Activated naive CD8-positive, alpha-beta T cell treated with anti-CD3 and anti-CD28 coated beads, Interleukin-2, amount 10 ng/mL, durations not matched to agents 7 days and 5 days (primary cell): Measurements from ENCODE around the gene ADAM10. TPM values are rescaled to one million over a fixed set of nuclear protein-coding genes. Genes with fewer than 3 reads are reported as not detected.
A peak's percentile ranks its signal among the peaks of the same experiment; 100 is the strongest.

ENCODE experiments used
- ATAC-seq: fragments of 150-1000 bp; cut with Tn5 transposase; one replicate; pipeline ENCODE4 v1.10.0; 2021; ENCODE audit warnings: low read depth, moderate library complexity
- POLR2A ChIA-PET: fragments of 350-600 bp; sonication (Branson Sonifier 250); formaldehyde crosslinking; loops from one replicate; lab custom pipeline; 2021; ENCODE audit warnings: antibody characterized with exemption; lab: Charles Lee
- DNase-seq: peaks from one replicate; pipeline ENCODE4 v3.0.0; 2021
- H3K27ac Mint-ChIP-seq: one replicate; pipeline ENCODE4 v1.8.0; 2022; ENCODE audit warnings: mild to moderate bottlenecking, mixed read lengths
- H3K27me3 Mint-ChIP-seq: one replicate; pipeline ENCODE4 v1.8.0; 2022; ENCODE audit warnings: mild to moderate bottlenecking, moderate library complexity, mixed read lengths
- H3K36me3 Mint-ChIP-seq: one replicate; pipeline ENCODE4 v1.8.0; 2021; ENCODE audit warnings: mild to moderate bottlenecking, mixed read lengths
- H3K4me1 Mint-ChIP-seq: one replicate; pipeline ENCODE4 v1.8.0; 2021; ENCODE audit warnings: mixed read lengths
- H3K4me3 Mint-ChIP-seq: one replicate; pipeline ENCODE4 v1.8.0; 2022; ENCODE audit warnings: mild to moderate bottlenecking, moderate library complexity, mixed read lengths
- H3K9me3 Mint-ChIP-seq: one replicate; pipeline ENCODE4 v1.8.0; 2021; ENCODE audit warnings: mixed read lengths
- total RNA-seq, 2 experiments: library from RNA; stranded (reverse); gene quantifications; one replicate each; pipeline ENCODE4 v1.2.3, GENCODE V29; 2021

ADAM10 gene
- total RNA-seq, 2 experiments from 2014 or later: 173 to 175 TPM

GRCh38 chr15:58701376-58701775 lies 48.1 kb downstream of the ADAM10 start:
- Mint-ChIP-seq H3K9me3 (peaks cover 33% of the 10 kb centered on the region), H3K4me3 (no peak overlapping the region), H3K36me3 (peaks cover 84% of the 10 kb centered on the region), H3K27ac (no peak overlapping the region), H3K27me3 (no peaks in the 10 kb centered on the region), H3K4me1 (peaks cover 46% of the 10 kb centered on the region)
- DNase-seq: no peak
- ATAC-seq: no peak
- POLR2A ChIA-PET: no interaction called here

DNA sequence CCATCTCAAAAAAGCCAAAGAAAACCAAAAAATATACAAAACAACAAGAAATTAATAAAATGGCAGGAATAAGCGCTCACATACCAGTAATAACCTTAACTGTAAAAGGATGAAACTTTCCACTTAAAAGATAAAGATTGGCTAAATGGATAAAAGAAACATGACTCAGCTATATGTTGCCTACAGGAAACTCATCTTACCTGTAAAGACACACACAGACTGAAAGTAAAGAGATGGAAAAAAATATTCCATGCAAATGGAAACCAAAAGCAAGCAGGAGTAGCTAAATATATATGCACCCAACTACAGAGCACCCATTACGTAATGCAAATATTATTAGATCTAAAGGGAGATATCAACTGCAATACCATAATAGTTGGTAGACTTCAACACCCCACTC lies 49.7 kb downstream of the ADAM10 start:
- Mint-ChIP-seq H3K27ac (peak overlapping the region; percentile 24), H3K4me3 (no peak overlapping the region), H3K4me1 (peaks cover 51% of the 10 kb centered on the region), H3K27me3 (no peaks in the 10 kb centered on the region), H3K36me3 (peaks cover 79% of the 10 kb centered on the region), H3K9me3 (peaks cover 33% of the 10 kb centered on the region)
- DNase-seq: no peak
- ATAC-seq: no peak
- POLR2A ChIA-PET: no interaction called here

DNA sequence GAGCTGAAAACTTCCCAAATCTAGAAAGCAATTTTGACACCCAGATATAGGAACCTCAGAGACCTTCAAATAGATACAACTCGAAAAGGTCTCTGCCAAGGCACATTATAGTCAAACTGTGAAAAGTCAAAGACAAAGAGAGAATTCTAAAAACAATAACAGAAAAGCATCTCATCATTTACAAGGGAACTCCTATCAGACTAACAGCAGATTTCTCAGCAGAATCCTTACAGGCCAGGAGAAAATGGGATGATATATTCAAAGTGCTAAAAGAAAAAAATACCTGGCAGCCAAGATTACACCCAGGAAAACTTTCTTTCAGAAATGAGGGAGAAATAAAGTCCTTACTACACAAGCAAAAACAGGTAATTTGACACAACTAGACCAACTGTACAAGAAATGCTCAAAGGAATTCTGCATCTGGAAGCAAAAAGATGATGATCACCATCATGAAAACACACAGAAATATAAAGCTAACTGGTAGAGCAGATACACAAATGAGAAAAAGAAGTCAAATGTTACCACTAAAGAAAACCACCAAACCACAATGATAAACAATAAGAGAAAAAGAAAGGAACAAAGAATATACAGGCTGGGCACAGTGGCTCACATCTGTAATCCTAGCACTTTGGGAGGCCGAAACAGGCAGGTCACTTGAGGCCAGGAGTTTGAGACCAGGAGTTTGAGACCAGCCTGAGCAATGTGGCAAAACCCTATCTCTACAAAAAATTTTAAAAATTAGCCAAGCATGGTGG lies 50.4 kb downstream of the ADAM10 start:
- H3K4me3 Mint-ChIP-seq: peak overlapping the region; percentile 54
- H3K4me1 Mint-ChIP-seq: peaks cover 52% of the 10 kb centered on the region
- no peak for DNase-seq
- peaks cover 31% of the 10 kb centered on the region for H3K9me3 Mint-ChIP-seq
- H3K36me3 Mint-ChIP-seq: peaks cover 74% of the 10 kb centered on the region
- no peaks in the 10 kb centered on the region for H3K27me3 Mint-ChIP-seq
- POLR2A ChIA-PET: interaction anchor here (0.6 kb wide), 1 partner anchor 75 kb away, joined by 3 read pairs; no protein-coding TSS in a partner anchor
- ATAC-seq: no peak
- peak overlapping the region; percentile 67 for H3K27ac Mint-ChIP-seq

- H3K4me3 Mint-ChIP-seq: no peak overlapping the region
- peaks cover 47% of the 10 kb centered on the region for H3K4me1 Mint-ChIP-seq
- POLR2A ChIA-PET: interaction anchor here (0.6 kb wide), 1 partner anchor 74 kb away, joined by 3 read pairs; the partner anchor contains the start of gene MINDY2
- no peak for ATAC-seq
- H3K36me3 Mint-ChIP-seq: peaks cover 70% of the 10 kb centered on the region
- H3K27ac Mint-ChIP-seq: no peak overlapping the region
- H3K9me3 Mint-ChIP-seq: peaks cover 21% of the 10 kb centered on the region
- no peaks in the 10 kb centered on the region for H3K27me3 Mint-ChIP-seq
- no peak for DNase-seq
These were observed 52.3 kb downstream of the ADAM10 start for GRCh38 chr15:58697220-58697619.

DNA sequence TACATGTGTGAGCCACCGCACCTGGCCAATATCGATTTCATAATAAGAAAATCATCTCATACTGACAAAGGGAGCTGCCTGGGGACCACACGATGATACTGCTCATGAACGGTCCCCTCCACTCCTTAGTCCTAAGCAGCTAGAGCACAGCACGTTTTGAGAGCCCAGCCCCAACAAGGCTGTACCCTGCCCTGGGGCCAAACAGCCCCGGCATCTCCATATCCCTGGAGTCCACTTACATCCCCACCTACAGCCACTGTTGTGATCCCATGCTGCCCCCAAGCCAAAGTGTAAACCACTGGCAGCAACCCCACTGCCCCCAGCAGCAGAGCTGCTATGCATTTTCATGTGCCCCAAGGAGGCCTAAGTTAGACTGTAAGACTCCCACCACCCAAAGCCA lies 52.8 kb downstream of the ADAM10 start:
- Mint-ChIP-seq H3K4me1 (peaks cover 44% of the 10 kb centered on the region), H3K4me3 (no peak overlapping the region)
- no peak for ATAC-seq

DNA sequence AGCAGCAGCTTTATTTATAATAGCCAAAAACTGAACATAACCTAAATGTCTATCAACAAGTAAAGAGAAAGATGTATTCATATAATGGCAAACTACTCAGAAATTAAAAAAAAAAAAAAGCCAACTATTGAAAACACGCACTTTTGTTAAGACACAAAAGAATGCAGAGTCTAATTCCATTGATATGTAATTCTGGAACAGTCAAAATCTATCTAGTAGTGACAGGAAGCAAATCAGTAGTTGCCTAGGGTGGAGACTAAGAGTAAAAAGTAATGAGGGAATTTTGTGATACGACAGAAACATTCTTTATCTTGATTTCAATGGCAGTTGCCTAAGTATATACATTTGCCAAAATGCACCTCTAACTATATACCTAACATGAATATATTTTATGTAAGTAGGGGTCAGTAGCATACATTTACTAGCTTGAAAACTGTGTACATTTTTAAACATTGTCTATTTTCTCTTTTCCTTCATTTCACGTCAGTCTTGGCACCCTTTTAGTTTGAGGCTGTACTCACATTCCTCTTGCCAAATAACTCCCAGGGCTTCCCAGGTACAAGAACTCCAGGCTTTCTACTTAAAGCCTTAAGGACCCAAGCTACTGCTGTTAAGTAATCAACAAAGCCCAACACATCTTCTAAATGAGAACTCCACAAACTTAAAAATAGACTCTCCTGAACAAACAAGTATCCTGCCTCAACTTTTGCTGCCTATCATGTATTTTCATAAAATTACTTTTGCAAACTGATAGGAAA lies 54.7 kb downstream of the ADAM10 start:
- Mint-ChIP-seq H3K9me3 (peaks cover 9% of the 10 kb centered on the region), H3K36me3 (peaks cover 53% of the 10 kb centered on the region), H3K27me3 (no peaks in the 10 kb centered on the region), H3K4me3 (no peak overlapping the region), H3K27ac (no peak overlapping the region), H3K4me1 (peaks cover 48% of the 10 kb centered on the region)
- ATAC-seq (no peak), DNase-seq (no peak)
- POLR2A ChIA-PET: no interaction called here

More for the DNA sequence above, 52.8 kb downstream of the ADAM10 start:
- DNase-seq: no peak
- Mint-ChIP-seq H3K36me3 (peaks cover 66% of the 10 kb centered on the region), H3K27me3 (no peaks in the 10 kb centered on the region), H3K27ac (no peak overlapping the region), H3K9me3 (peaks cover 19% of the 10 kb centered on the region)
- POLR2A ChIA-PET: interaction anchor here (0.6 kb wide), 1 partner anchor 74 kb away, joined by 3 read pairs; the partner anchor contains the start of gene MINDY2

- Mint-ChIP-seq H3K4me3 (no peak overlapping the region), H3K9me3 (no peaks in the 10 kb centered on the region), H3K27ac (no peak overlapping the region), H3K27me3 (no peaks in the 10 kb centered on the region), H3K36me3 (peaks cover 30% of the 10 kb centered on the region), H3K4me1 (peaks cover 30% of the 10 kb centered on the region)
- POLR2A ChIA-PET: no interaction called here
- ATAC-seq: no peak
- no peak for DNase-seq
These were observed 58.8 kb downstream of the ADAM10 start for GRCh38 chr15:58690703-58691102.

- no peak for ATAC-seq
- H3K27me3 Mint-ChIP-seq: no peaks in the 10 kb centered on the region
- no peak overlapping the region for H3K27ac Mint-ChIP-seq
- H3K4me3 Mint-ChIP-seq: no peak overlapping the region
- DNase-seq: no peak
- POLR2A ChIA-PET: no interaction called here
- no peaks in the 10 kb centered on the region for H3K9me3 Mint-ChIP-seq
- H3K36me3 Mint-ChIP-seq: peaks cover 31% of the 10 kb centered on the region
- peaks cover 23% of the 10 kb centered on the region for H3K4me1 Mint-ChIP-seq
These were observed 59.9 kb downstream of the ADAM10 start for GRCh38 chr15:58689646-58690045.

GRCh38 chr15:58686286-58686685 lies 63.2 kb downstream of the ADAM10 start:
- peaks cover 24% of the 10 kb centered on the region for H3K4me1 Mint-ChIP-seq
- H3K36me3 Mint-ChIP-seq: peaks cover 29% of the 10 kb centered on the region
- DNase-seq: no peak
- POLR2A ChIA-PET: no interaction called here
- no peak overlapping the region for H3K27ac Mint-ChIP-seq
- no peaks in the 10 kb centered on the region for H3K9me3 Mint-ChIP-seq
- no peak overlapping the region for H3K4me3 Mint-ChIP-seq
- H3K27me3 Mint-ChIP-seq: no peaks in the 10 kb centered on the region
- no peak for ATAC-seq

- Mint-ChIP-seq H3K4me3 (no peak overlapping the region), H3K4me1 (peaks cover 14% of the 10 kb centered on the region), H3K27ac (no peak overlapping the region), H3K36me3 (peaks cover 27% of the 10 kb centered on the region), H3K27me3 (no peaks in the 10 kb centered on the region), H3K9me3 (no peaks in the 10 kb centered on the region)
- no peak for DNase-seq
- POLR2A ChIA-PET: no interaction called here
- ATAC-seq: no peak
These were observed 64.8 kb downstream of the ADAM10 start for GRCh38 chr15:58684751-58685150.

DNA sequence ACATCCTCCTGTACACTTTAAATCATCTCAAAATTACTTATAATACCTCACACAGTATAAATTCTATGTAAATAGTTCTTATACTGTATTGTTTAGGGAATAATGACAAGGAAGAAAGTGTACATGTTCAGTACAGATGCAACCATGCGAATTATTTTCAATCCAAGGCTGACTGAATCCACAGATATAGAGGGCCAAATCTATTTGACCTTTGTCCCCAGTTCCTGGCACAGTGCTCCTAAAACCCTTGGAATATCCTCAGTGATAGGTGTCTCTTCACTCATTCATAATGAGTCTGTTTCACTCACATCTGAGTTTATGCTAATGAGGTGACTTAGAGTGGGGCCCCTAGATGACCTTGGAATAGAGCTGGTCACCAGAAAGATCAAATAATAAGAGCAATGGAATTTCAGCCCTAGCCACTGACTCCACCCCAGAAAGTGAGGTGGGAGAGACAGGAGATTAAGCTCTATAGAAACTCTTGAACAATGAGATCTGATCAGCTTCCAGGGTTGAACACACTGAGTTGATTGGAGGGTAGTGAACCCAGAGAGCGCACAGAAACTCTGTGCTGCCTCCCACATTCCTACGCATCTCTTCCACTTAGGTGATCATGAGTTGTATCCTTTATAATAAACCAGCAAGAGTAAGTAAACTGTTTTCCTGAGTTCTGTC lies 65.3 kb downstream of the ADAM10 start:
- Mint-ChIP-seq H3K9me3 (no peaks in the 10 kb centered on the region), H3K27me3 (no peaks in the 10 kb centered on the region), H3K36me3 (peaks cover 27% of the 10 kb centered on the region), H3K27ac (no peak overlapping the region), H3K4me1 (peaks cover 14% of the 10 kb centered on the region), H3K4me3 (no peak overlapping the region)
- no peak for DNase-seq
- no peak for ATAC-seq
- POLR2A ChIA-PET: no interaction called here

DNA sequence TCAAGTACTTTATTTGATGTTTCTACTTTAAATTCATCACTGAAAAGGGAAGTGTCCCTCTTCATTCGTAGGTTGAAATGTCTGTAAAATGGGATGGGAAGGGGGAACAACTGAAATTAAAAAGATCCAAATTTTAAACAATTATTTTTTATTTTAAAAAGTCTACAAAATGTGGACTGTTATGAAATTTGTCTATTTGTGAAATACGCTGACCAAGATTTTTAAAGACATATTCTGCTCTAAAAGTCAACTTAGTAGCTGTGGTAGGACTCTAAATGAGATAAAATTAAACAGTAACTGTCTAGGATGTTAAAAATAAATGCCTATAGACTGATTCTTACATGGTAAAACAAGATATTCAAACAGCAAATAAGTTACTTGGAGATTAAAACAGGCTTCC lies 67.3 kb downstream of the ADAM10 start:
- ATAC-seq (no peak), DNase-seq (no peak)
- no peak overlapping the region for H3K27ac Mint-ChIP-seq
- H3K9me3 Mint-ChIP-seq: no peaks in the 10 kb centered on the region
- no peak overlapping the region for H3K4me3 Mint-ChIP-seq
- peaks cover 25% of the 10 kb centered on the region for H3K36me3 Mint-ChIP-seq
- POLR2A ChIA-PET: no interaction called here
- no peaks in the 10 kb centered on the region for H3K27me3 Mint-ChIP-seq
- peaks cover 17% of the 10 kb centered on the region for H3K4me1 Mint-ChIP-seq

DNA sequence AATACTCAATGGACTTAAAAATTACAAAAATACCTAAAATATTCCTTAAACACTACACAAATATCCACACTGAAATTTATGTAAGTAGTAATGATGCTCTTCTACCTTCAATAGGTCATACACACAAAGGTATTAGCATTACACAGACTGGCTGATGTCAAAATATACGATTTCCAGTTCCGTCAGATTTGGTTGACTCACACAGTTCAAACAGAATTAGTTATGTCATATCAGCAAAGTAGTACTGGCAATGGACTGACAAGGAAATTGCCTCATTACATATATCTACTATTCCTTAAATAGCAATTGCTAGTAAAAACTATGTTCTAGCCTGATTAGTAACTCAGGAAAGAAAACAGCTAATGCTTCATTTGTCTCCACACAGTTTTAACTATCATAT lies 70.8 kb downstream of the ADAM10 start:
- POLR2A ChIA-PET: no interaction called here
- H3K36me3 Mint-ChIP-seq: peaks cover 16% of the 10 kb centered on the region
- H3K4me3 Mint-ChIP-seq: no peak overlapping the region
- H3K4me1 Mint-ChIP-seq: peaks cover 14% of the 10 kb centered on the region
- H3K9me3 Mint-ChIP-seq: no peaks in the 10 kb centered on the region
- no peak overlapping the region for H3K27ac Mint-ChIP-seq
- ATAC-seq (no peak), DNase-seq (no peak)
- H3K27me3 Mint-ChIP-seq: no peaks in the 10 kb centered on the region
